GM18511 (cell line): ENCODE data around the gene CLIP1.

ENCODE experiments used
- ATAC-seq: cut with Tn5 transposase; IDR thresholded peaks from one replicate; pipeline ENCODE4 v1.9.1; 2021; ENCODE audit warnings: mild to moderate bottlenecking, moderate library complexity; ENCODE audit not compliant: unreplicated experiment

The CLIP1 gene

DNA sequence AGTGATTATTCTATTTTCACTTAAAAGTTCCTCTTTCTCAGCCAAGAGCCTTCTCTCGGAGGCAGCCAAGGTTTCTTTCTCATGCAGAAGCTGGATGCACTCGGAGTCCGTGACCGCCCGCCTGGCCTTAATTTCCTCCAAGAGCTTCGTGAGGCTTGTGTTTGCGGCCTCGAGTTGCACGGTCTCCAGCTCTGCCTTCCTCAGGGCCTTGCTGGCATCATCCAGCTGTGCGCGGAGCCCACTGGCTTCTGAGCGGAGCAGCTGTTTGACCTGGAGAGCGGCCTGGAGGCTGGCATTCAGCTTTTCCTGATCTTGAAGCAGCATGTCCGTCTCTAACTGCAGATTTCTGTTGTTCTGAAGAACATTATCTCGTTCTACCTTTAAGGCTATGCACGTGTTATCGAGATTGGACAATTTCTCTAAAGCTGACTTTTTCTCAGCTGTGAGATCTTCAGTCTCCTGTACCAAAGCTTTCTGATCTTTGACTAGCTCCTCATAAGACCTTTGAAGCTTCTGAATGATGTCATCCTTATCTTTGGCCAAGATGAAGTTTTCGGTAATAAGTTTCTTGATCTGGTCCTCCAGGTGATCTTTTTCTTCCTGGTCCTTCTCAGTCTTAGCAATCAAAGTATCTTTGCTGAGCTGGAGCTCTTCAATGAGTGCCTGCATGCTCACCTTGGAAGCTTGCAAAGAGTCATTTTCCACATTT lies 99.0 kb downstream of the CLIP1 start:
- ATAC-seq = no peak

DNA sequence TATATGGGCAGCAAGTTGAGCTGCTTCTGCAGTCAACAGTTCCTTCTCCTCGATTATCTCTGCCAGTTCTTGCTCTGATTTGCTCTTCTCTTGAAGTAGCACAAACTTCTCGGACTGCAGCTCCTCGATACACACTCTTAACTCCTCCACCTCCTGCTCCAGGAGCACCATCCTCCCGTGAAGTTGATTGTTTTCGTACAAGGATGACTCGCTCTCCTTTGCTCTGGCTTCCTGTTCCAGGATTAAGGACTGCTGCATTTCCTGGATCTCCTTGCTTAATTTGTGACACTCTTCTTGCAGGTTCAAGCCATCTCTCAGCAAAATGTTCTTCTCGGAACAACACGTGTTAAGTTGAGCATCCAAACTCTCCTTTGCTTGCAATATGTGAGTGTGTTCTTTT lies 100.0 kb downstream of the CLIP1 start:
- ATAC-seq = no peak

DNA sequence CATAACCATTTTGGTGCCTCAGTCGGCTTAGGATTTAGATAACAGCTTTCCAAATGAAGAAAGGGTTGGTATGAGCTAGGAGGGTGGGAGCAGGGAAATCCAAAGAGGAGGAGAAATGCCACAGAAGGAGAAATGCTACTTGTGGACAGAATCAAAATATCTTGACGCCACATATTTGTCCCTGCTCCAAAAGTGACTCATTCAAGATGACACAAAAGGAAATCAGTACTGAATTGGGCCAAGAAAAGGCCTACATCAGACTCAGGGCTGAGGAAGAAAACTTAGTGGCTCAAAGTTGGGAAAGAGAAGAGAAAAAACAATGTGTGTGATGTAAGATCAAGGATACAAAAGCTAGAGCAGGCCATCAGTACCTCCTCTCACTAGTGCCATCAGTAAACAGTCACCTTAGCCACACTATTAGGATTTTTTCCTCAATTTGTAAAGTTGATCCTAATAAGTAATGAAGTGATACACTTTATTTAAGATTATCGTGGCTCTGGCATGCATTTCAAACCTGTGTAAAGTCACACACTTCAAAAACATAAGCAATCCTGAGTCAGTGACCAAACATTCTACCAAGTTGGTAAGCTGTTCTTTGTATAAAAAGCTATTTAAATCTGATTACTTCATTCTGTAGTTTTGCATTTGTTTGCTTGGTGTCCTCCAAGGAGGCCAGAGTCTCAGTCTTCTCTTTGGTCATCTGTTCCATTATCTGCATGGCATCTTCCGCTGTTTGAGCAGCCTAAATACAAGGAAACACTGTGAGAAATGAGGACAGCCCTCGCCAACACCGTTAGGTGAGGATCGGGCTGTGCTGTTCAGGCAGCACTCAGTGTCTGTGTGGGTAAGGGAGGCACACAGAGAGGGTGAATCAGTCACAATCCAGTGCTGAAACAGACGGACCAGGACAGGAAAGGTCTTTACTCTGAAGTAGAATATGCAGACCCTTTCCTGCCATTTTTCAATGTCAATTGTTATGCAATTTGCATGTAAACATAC lies 103.6 kb downstream of the CLIP1 start:
- ATAC-seq = no peak

DNA sequence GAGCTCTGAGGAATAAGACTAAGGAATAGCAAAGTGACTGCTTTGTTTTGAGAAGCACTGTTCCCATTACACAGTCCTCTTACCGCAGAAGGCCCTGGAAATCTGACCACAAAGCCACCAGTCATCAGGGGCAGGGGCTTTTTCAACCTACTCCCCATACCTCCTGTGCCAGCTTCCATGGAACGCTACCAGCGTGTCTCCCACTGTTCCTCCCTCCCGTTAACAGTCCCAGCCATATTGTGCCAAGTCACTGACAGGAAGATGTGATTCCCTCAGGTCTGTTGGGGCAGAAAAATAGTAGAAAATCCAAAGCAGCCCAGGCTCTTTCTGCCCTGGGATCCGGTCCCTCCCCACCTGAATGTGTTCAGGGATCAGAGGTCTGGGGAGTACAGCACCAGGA lies 109.5 kb downstream of the CLIP1 start:
- ATAC-seq = no peak

DNA sequence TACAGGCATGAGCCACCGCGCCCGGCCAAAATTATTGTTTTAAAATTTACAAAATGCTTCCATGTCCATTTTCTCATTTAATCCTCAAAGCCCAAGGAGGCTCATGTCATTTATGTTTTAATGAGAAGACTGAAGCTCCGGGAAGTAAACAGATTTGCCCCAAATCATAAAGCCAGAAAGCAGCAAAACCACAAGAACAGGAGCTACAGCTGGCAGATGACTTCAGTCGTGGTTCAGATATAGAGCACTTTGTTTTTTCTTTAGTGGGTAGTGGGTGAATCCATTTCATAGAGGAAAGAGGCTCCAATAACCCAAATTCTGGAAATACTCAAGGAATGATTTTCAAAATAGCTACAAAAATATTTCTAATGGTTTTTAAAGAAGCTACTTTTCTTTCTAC lies 110.8 kb downstream of the CLIP1 start:
- ATAC-seq = no peak

DNA sequence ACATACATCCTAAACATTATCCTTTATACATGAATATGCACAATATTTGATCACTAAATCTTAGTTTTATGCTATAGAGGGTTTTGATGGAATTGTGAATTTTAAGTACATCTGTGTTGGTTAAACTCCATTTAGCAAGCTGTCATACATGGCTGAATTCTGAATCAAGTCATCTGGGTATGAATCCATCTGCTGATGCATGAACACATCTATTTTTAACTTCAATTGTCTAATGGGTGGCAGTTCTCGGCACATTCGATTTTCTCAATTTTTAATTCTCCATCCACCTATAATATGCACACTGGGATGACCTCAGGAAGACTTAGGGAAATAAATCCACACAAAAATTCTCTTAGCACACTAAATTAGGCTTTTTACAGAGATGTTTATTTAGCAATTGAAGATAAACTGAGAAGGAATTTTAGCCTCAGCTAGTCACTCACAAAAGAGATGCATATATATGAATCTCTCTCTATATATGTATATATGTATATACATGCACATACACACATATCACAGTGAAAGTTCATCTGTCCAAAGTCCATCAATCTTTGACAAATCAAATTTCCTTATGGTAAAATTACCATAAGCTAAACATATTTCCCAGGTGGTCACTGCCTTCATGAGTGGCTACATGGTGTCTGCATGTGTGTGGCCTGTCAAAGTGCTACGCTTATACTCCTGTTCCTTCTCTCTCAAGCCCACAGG lies 111.7 kb downstream of the CLIP1 start:
- ATAC-seq = no peak

DNA sequence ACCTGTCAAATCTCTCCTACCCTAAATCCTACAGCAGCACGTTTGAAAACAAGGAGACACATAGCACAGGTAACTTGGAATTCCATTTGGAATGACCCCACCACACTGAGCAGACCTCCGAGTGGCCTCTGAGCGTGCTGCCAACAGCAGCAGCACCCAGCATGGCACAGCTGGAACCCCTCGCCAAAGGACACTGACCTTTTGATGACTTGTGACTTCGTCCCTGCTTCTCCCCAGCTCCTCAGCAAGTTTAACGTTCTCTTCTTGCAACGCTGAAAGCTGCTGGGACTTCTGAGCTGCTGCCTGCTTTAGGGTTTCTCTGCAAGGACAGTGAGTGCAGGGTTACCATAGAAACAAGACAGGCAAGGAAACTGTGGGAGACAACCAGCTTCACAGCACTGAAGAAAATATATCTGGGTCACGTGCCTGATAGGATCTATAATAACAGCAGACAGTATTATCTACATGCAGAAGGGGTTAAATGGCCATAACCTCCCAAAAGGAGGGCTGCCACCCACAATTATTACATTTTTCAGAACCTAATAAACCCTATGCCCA lies 112.8 kb downstream of the CLIP1 start:
- ATAC-seq = no peak

DNA sequence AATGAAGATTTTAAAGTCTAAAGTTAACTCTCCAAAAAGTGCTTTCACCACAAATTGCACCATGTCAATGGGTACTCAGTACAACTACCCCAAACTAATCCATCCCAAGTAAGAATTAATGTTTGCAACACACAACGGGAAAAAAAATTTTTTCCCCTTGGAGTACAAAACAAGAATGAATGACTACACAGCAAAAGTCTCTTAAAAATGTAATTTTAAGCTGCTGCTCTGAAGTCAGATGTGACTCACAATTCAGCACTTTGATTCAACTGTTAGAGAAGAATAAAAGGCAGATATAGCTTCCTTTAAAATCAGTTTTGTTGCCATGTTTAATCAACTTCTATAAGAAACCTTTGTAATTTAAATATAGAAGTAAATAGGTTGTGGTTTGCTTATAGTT lies 113.7 kb downstream of the CLIP1 start:
- ATAC-seq = no peak

DNA sequence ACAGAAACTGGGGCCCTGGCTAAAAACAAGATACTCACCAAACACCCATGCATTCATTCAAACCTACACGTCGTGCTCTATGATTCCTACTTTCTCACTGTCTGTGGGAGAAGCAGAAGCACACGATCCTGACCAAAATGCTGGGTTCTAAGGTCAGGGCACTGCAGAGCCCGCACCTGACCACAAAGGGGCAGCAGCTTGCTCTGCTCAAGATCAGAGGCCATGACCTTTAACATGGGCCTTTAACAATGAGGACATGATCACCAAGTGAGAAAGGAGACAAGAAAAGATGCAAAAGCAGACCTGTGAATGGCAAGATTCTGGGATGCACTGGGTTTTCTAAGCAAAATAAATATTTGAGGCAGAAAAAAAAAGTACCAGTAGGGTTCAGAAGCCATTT lies 116.1 kb downstream of the CLIP1 start:
- no peak for ATAC-seq

DNA sequence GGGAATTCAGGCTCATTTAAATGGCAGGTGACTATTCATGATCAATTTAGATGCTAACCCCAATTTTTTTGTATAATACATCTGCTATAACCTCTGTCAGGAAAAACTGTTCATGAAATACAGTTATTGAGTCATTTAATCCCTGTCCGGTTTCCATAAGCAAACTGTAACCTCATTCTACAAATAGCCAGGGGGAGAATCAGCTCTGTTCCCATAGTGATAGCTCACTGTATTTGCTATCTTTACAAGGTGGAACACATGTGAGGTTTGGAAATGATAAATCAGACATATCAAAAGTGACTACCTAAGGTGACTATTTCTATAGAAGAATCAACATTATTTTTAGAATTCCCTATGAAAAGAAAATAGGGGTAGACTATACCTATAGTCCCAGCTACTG lies 117.5 kb downstream of the CLIP1 start:
- ATAC-seq = no peak

DNA sequence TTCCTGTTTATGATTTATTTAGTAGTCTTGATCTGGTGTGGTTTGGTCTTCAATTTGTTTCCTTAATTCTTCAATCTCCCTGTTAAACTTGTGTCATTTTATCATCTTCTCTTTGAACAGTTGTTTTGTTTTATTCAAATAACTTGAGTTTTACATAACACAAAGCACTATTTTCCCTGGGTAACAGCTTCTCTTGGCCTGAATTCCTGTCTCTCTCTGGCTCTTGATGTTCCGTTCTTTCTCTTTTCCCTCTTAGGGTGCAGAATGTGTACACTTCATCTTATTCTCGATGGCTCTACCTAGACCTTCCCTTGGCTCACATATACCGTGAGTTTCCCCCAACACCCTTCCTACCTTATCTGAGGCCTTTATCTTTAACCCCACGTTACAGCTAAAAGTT lies 119.4 kb downstream of the CLIP1 start:
- ATAC-seq = no peak

DNA sequence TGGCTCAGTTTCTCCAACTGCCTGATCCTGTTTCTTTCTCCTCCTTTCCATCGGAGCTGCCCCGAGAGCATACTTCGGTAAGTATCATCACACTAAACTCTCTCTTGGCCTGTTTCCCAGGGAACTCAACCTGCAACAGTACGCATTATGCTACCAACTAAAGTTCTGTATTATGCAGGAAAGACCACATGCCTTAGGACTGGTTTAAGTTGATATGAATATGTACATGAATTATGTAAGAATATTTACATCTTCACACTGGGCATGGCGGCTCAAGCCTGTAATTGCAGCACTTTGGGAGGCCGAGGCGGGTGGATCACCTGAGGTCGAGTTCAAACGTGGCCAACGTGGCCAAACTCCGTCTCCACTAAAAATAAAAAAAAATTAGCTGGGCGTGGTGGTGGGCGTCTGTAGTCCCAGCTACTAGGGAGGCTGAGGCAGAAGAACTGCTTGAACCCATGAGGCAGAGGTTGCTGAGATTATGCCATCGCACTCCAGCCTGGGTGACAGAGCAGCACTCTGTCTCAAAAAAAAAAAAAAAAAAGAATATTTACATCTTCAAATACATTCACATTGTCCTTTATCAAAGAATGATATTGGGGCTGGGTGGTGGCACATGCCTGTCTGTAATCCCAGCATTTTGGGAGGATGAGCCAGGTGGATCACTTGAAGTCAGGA lies 124.3 kb downstream of the CLIP1 start:
- no peak for ATAC-seq

DNA sequence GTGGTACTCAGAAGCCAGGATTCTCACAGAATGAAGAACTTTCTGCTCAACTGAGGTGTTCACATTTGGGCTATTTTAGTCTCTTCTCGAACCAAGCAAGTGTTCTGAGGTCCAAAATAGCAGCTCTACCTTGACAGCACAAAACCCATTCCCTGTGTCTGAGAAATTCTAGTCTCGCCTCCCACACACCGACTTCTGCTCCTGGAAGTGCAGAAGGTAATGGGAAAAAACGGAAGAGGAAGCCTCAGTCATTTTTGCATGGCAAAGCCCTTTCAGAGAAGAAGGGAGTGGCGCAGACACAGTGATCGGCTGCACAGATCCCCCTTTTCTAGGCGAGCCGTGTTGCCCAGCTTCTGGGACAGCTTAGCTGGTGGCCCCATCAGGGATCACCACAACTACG lies 125.0 kb downstream of the CLIP1 start:
- ATAC-seq = no peak

DNA sequence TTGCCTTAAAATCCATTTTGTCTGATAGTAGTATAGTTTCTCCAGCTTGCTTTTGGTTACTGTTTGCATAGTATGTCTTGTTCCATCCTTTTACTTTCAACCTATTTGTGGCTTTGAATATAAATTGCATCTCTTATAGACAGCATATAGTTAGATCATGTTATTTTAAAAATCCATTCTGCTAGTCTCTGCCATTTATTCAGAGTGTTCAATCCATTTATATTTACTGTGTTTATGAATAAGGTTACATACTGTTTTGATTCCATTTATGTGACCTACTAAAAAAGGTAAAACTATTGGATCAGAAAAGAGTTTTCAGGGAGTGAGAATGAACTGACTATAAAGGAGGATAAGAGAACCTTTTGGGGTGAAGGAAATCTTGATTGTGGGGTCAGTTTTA lies 126.6 kb downstream of the CLIP1 start:
- ATAC-seq = no peak

DNA sequence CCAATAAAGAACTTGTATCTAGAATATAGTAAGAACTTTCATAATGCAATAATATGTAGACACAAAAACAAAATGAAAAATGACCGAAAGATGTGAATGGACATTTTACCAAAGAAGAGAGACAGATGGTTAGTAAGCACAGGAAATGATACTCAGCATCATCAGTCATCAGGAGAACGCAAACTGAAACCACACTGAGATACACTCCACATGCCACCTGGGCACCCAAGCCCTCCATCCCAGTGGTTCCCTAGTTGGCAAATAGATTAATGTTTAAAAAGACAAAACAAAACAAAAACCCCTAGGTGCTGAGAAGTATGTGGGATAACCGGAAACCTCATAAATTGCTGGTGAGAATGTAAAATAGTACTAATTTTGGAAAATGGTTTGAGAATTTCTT lies 129.4 kb downstream of the CLIP1 start:
- no peak for ATAC-seq

DNA sequence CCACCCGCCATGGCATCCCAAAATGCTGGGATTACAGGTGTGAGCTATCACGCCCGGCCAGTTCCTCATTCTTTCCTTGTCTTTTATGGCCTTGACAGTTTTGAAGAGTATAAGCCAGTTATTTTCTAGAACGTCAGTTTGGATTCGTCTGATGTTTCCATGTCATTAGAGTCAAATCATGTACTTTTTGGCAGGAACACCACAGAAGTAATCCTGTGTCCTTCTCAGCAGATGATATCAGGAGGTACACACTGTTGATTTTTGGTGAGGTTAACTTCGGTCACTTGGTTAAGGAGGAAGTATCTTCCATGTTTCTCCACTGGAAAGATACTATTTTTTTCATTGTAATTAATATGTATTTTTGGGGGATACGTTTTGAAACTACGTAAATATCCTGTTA lies 131.0 kb downstream of the CLIP1 start:
- ATAC-seq = no peak

DNA sequence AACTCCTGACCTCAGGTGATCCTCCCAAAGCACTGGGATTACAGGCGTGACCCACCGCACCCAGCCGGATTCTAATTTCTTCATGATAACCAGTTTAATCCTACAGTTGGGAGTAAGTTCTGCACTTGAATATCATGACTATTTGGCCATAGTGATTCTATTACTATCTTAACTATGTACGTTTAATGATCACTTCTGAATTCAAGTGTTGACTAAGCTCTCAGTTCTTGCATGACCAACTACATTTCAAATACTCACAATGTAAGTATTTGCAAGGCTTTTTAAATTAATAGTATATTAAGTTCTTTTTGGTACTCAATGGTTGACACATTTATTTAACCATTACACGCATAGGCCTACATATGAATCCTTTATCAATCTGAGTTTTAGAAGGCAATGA lies 138.8 kb downstream of the CLIP1 start:
- no peak for ATAC-seq

DNA sequence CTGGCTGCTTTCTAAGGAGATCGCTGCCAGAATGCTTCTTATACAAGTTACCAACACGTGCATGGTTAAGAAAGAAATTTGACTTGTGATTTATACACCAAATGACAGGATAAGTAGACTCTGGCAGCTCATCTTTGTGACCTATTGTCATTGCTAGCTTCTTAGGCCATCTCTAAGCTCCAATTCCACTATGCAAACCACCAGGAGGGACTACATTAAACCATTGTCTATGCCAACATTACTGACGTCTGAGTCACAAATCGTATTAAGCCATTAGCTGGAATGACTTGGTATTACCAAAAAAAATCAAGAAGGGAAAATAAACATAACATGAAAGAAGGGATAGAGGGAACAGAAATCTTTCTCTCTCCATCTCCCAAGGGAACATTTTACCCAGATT lies 140.4 kb downstream of the CLIP1 start:
- no peak for ATAC-seq

DNA sequence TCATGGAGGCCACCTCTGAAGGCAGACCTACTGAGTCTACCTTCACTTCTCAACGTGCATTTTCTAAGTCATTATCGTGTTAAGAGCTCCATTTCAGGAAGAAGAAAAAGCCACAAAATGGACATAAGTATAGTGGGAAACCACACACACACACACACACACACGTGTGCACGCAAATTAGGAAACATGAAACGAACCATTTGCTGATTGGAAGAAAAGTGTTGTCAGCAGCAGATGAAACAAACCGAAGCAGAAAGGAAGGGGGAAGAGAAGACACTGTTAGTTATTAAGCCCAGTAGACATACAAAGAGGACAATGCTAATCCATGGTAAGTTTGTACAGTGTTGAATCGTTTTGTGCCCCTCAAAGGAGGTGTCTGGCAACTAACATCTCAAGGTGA lies 146.2 kb downstream of the CLIP1 start:
- no peak for ATAC-seq

DNA sequence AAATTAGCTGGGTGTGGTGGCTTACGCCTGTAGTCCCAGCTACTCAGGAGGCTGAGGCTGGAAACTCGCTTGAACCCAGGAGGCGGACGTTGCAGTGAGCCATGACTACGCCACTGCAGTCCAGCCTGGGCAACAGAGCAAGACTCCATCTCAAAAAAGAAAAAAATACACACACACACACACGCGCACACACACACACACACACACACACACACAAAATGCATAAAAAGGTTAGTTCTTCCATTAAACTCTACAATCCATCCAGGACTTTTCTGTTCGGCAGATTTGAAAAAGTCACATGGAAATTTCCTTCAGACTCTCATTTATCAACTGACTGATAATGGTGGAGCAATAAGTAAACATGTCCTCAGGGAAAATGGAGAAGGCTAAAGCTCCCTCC lies 147.0 kb downstream of the CLIP1 start:
- no peak for ATAC-seq
